Measurements from ENCODE around the gene WDR73.

- TF ChIP-seq CEBPB (IDR thresholded peaks at IDR 0.05; ENCODE audit: low read depth, low read length) = no peak
- no peak for TF ChIP-seq RFX5 (IDR thresholded peaks at IDR 0.05; ENCODE audit: low read depth, low read length)
- peak; percentile 34; the same call in 1 of the 2 replicates for TF ChIP-seq MAZ (IDR thresholded peaks at IDR 0.05; ENCODE audit: borderline replicate concordance, low read depth, low read length)
- no peak for TF ChIP-seq CTCF (conservative IDR thresholded peaks at IDR 0.05; ENCODE audit: low read depth, low read length)
- TF ChIP-seq MXI1 (IDR thresholded peaks at IDR 0.05; ENCODE audit: borderline replicate concordance, low read depth, low read length) = no peak
Observed at GRCh38 chr15:84633311-84634227, 20.5 kb downstream of the WDR73 start.
